ENCODE data around the gene DIP2A. TPM values are rescaled to one million over a fixed set of nuclear protein-coding genes. Genes with fewer than 3 reads are reported as not detected.

Gene DIP2A
- total RNA-seq, 2 experiments from 2014 or later: 78.7 to 78.8 TPM

GRCh38 chr21:46540087-46540710, 81.5 kb downstream of the DIP2A start:
- Mint-ChIP-seq H3K36me3 (peaks cover 23% of the 10 kb centered on the region), H3K9me3 (no peaks in the 10 kb centered on the region), H3K4me1 (peaks cover 17% of the 10 kb centered on the region), H3K27me3 (no peaks in the 10 kb centered on the region), H3K4me3 (no peak overlapping the region), H3K27ac (peak overlapping the region; percentile 61)
- DNase-seq: no peak
- ATAC-seq (ENCODE audit: low read depth): no peak
- POLR2A ChIA-PET: no interaction called here

- Mint-ChIP-seq H3K4me3 (no peak overlapping the region), H3K27ac (no peak overlapping the region), H3K9me3 (no peaks in the 10 kb centered on the region), H3K4me1 (peaks cover 13% of the 10 kb centered on the region), H3K36me3 (peaks cover 28% of the 10 kb centered on the region), H3K27me3 (no peaks in the 10 kb centered on the region)
- DNase-seq (no peak), ATAC-seq (ENCODE audit: low read depth) (no peak)
- POLR2A ChIA-PET: no interaction called here
Measured at GRCh38 chr21:46542588-46543124, 84.0 kb downstream of the DIP2A start.

- POLR2A ChIA-PET: no interaction called here
- peaks cover 35% of the 10 kb centered on the region for H3K36me3 Mint-ChIP-seq
- DNase-seq: no peak
- H3K4me1 Mint-ChIP-seq: peaks cover 13% of the 10 kb centered on the region
- ATAC-seq (ENCODE audit: low read depth): no peak
- no peaks in the 10 kb centered on the region for H3K9me3 Mint-ChIP-seq
- no peaks in the 10 kb centered on the region for H3K27me3 Mint-ChIP-seq
- H3K27ac Mint-ChIP-seq: no peak overlapping the region
- no peak overlapping the region for H3K4me3 Mint-ChIP-seq
Measured at GRCh38 chr21:46543306-46543705, 84.6 kb downstream of the DIP2A start.

- Mint-ChIP-seq H3K9me3 (no peaks in the 10 kb centered on the region), H3K4me3 (no peak overlapping the region), H3K27ac (no peak overlapping the region), H3K27me3 (no peaks in the 10 kb centered on the region), H3K36me3 (peaks cover 42% of the 10 kb centered on the region), H3K4me1 (peaks cover 17% of the 10 kb centered on the region)
- DNase-seq: no peak
- no peak for ATAC-seq (ENCODE audit: low read depth)
- POLR2A ChIA-PET: no interaction called here
Measured at GRCh38 chr21:46544003-46544402, 85.3 kb downstream of the DIP2A start.

GRCh38 chr21:46544824-46545223, 86.1 kb downstream of the DIP2A start:
- peaks cover 39% of the 10 kb centered on the region for H3K36me3 Mint-ChIP-seq
- no peaks in the 10 kb centered on the region for H3K27me3 Mint-ChIP-seq
- POLR2A ChIA-PET: no interaction called here
- H3K4me3 Mint-ChIP-seq: no peak overlapping the region
- H3K9me3 Mint-ChIP-seq: no peaks in the 10 kb centered on the region
- DNase-seq (no peak), ATAC-seq (ENCODE audit: low read depth) (peak; percentile 35)
- peak overlapping the region; percentile 23 for H3K27ac Mint-ChIP-seq
- peaks cover 19% of the 10 kb centered on the region for H3K4me1 Mint-ChIP-seq

GRCh38 chr21:46545363-46545762, 86.7 kb downstream of the DIP2A start:
- Mint-ChIP-seq H3K4me1 (peaks cover 22% of the 10 kb centered on the region), H3K36me3 (peaks cover 42% of the 10 kb centered on the region), H3K9me3 (no peaks in the 10 kb centered on the region), H3K27me3 (no peaks in the 10 kb centered on the region), H3K27ac (no peak overlapping the region), H3K4me3 (no peak overlapping the region)
- POLR2A ChIA-PET: no interaction called here
- DNase-seq (no peak), ATAC-seq (ENCODE audit: low read depth) (no peak)

GRCh38 chr21:46545911-46546310, 87.2 kb downstream of the DIP2A start:
- Mint-ChIP-seq H3K27ac (no peak overlapping the region), H3K4me1 (peaks cover 26% of the 10 kb centered on the region), H3K36me3 (peaks cover 41% of the 10 kb centered on the region), H3K27me3 (no peaks in the 10 kb centered on the region), H3K4me3 (no peak overlapping the region), H3K9me3 (no peaks in the 10 kb centered on the region)
- no peak for ATAC-seq (ENCODE audit: low read depth)
- DNase-seq: no peak
- POLR2A ChIA-PET: no interaction called here

- Mint-ChIP-seq H3K36me3 (peaks cover 44% of the 10 kb centered on the region), H3K4me3 (no peak overlapping the region), H3K27ac (no peak overlapping the region)
Measured at GRCh38 chr21:46546799-46547198, 88.1 kb downstream of the DIP2A start.

GRCh38 chr21:46549650-46550049, 91.0 kb downstream of the DIP2A start:
- Mint-ChIP-seq H3K36me3 (peaks cover 40% of the 10 kb centered on the region), H3K27me3 (no peaks in the 10 kb centered on the region), H3K4me3 (no peak overlapping the region), H3K4me1 (peaks cover 41% of the 10 kb centered on the region), H3K9me3 (no peaks in the 10 kb centered on the region), H3K27ac (no peak overlapping the region)
- DNase-seq: no peak
- ATAC-seq (ENCODE audit: low read depth): no peak
- POLR2A ChIA-PET: interaction anchor here (1.5 to 4.9 kb wide), 2 partner anchors 10 to 87 kb away, joined by 5 to 43 read pairs; partner anchors contain the start of gene PRMT2

More at GRCh38 chr21:46546799-46547198, 88.1 kb downstream of the DIP2A start:
- Mint-ChIP-seq H3K27me3 (no peaks in the 10 kb centered on the region), H3K9me3 (no peaks in the 10 kb centered on the region), H3K4me1 (peaks cover 35% of the 10 kb centered on the region)
- DNase-seq (no peak), ATAC-seq (ENCODE audit: low read depth) (no peak)
- POLR2A ChIA-PET: interaction anchor here (0.6 to 1.5 kb wide), 3 partner anchors 13 to 221 kb away, joined by 3 to 6 read pairs (median 5); a partner anchor contains a TSS

GRCh38 chr21:46550116-46550941, 91.6 kb downstream of the DIP2A start:
- POLR2A ChIA-PET: interaction anchor here (1.5 to 4.9 kb wide), 4 partner anchors 9 to 86 kb away, joined by 5 to 43 read pairs (median 14); partner anchors contain the start of genes PRMT2 and S100B
- H3K36me3 Mint-ChIP-seq: peaks cover 36% of the 10 kb centered on the region
- H3K4me3 Mint-ChIP-seq: peak overlapping the region; percentile 76
- no peaks in the 10 kb centered on the region for H3K27me3 Mint-ChIP-seq
- H3K4me1 Mint-ChIP-seq: peaks cover 38% of the 10 kb centered on the region
- DNase-seq (peak; percentile 64), ATAC-seq (ENCODE audit: low read depth) (peak; percentile 65)
- no peaks in the 10 kb centered on the region for H3K9me3 Mint-ChIP-seq
- H3K27ac Mint-ChIP-seq: peak overlapping the region; percentile 79

- Mint-ChIP-seq H3K36me3 (peaks cover 40% of the 10 kb centered on the region), H3K4me1 (peaks cover 40% of the 10 kb centered on the region), H3K27ac (peak overlapping the region; percentile 93), H3K4me3 (peak overlapping the region; percentile 76), H3K9me3 (no peaks in the 10 kb centered on the region), H3K27me3 (no peaks in the 10 kb centered on the region)
- POLR2A ChIA-PET: interaction anchor here (0.7 to 4.9 kb wide), 9 partner anchors 8 to 324 kb away, joined by 3 to 43 read pairs (median 4); partner anchors contain the start of genes PRMT2 and S100B
- DNase-seq (peak; percentile 66), ATAC-seq (ENCODE audit: low read depth) (peak; percentile 60)
Measured at GRCh38 chr21:46551636-46552241, 93.0 kb downstream of the DIP2A start.

GRCh38 chr21:46552274-46552673, 93.6 kb downstream of the DIP2A start:
- POLR2A ChIA-PET: interaction anchor here (0.7 to 4.9 kb wide), 7 partner anchors 8 to 87 kb away, joined by 3 to 43 read pairs (median 6); partner anchors contain the start of genes PRMT2 and S100B
- Mint-ChIP-seq H3K27me3 (no peaks in the 10 kb centered on the region), H3K4me3 (peak overlapping the region; percentile 67), H3K9me3 (no peaks in the 10 kb centered on the region), H3K36me3 (peaks cover 40% of the 10 kb centered on the region), H3K4me1 (peaks cover 43% of the 10 kb centered on the region), H3K27ac (peak overlapping the region; percentile 93)
- DNase-seq (no peak), ATAC-seq (ENCODE audit: low read depth) (peak; percentile 43)

GRCh38 chr21:46552865-46553379, 94.2 kb downstream of the DIP2A start:
- H3K9me3 Mint-ChIP-seq: no peaks in the 10 kb centered on the region
- ATAC-seq (ENCODE audit: low read depth): no peak
- H3K27me3 Mint-ChIP-seq: no peaks in the 10 kb centered on the region
- POLR2A ChIA-PET: interaction anchor here (0.9 to 4.9 kb wide), 5 partner anchors 7 to 84 kb away, joined by 3 to 43 read pairs (median 12); partner anchors contain the start of genes PRMT2 and S100B
- H3K36me3 Mint-ChIP-seq: peaks cover 37% of the 10 kb centered on the region
- peak overlapping the region; percentile 93 for H3K27ac Mint-ChIP-seq
- peaks cover 43% of the 10 kb centered on the region for H3K4me1 Mint-ChIP-seq
- DNase-seq: no peak
- H3K4me3 Mint-ChIP-seq: peak overlapping the region; percentile 67
